Activated naive CD4-positive, alpha-beta T cell treated with Interleukin-2 at 50 U/mL for 16 hours (primary cell): ENCODE data around the gene SETD4.

ENCODE experiments used
- DNase-seq: peaks from one replicate; pipeline ENCODE4 v3.0.0-alpha.2; 2020

SETD4 gene

GRCh38 chr21:36041910-36042309 lies 18.4 kb downstream of the SETD4 start:
- DNase-seq = no peak

- DNase-seq = no peak
Observed at GRCh38 chr21:36040389-36040788, 19.9 kb downstream of the SETD4 start.

- no peak for DNase-seq
Observed at GRCh38 chr21:36039861-36040260, 20.5 kb downstream of the SETD4 start.

GRCh38 chr21:36038701-36039497 lies 21.4 kb downstream of the SETD4 start:
- DNase-seq = no peak

GRCh38 chr21:36035381-36035791 lies 24.9 kb downstream of the SETD4 start:
- DNase-seq = no peak

GRCh38 chr21:36034211-36034913 lies 26.0 kb downstream of the SETD4 start:
- no peak for DNase-seq

- no peak for DNase-seq
Observed at GRCh38 chr21:36032647-36033406, 27.5 kb downstream of the SETD4 start.

- DNase-seq = no peak
Observed at GRCh38 chr21:36030581-36031189, 29.6 kb downstream of the SETD4 start.

- DNase-seq = no peak
Observed at GRCh38 chr21:36029309-36029708, 31.0 kb downstream of the SETD4 start.

GRCh38 chr21:36028127-36029069 lies 31.9 kb downstream of the SETD4 start:
- peak; percentile 65 for DNase-seq

GRCh38 chr21:36027347-36027746 lies 33.0 kb downstream of the SETD4 start:
- DNase-seq = no peak

- DNase-seq = no peak
Observed at GRCh38 chr21:36024782-36025181, 35.5 kb downstream of the SETD4 start.

- no peak for DNase-seq
Observed at GRCh38 chr21:36023092-36023480, 37.2 kb downstream of the SETD4 start.

- no peak for DNase-seq
Observed at GRCh38 chr21:36022427-36023091, 37.8 kb downstream of the SETD4 start.

- no peak for DNase-seq
Observed at GRCh38 chr21:36021251-36021837, 39.0 kb downstream of the SETD4 start.

- DNase-seq = no peak
Observed at GRCh38 chr21:36015045-36015444, 45.3 kb downstream of the SETD4 start.

GRCh38 chr21:36010801-36011200 lies 49.5 kb downstream of the SETD4 start:
- DNase-seq = no peak

- DNase-seq = no peak
Observed at GRCh38 chr21:36008505-36008904, 51.8 kb downstream of the SETD4 start.

- no peak for DNase-seq
Observed at GRCh38 chr21:36005879-36006400, 54.4 kb downstream of the SETD4 start.

GRCh38 chr21:36005018-36005417 lies 55.3 kb downstream of the SETD4 start:
- DNase-seq = no peak

- no peak for DNase-seq
Observed at GRCh38 chr21:36004441-36004840, 55.9 kb downstream of the SETD4 start.
